TTC549 (cell line): ENCODE data around the gene ZNHIT3.
"Not testable (repeated sequence)": the region's sequence is repeated elsewhere in the genome, so short reads cannot be mapped to it uniquely, and the experiment has no call there.

Experiments
- FAIRE-seq: peaks from 2 replicates; lab custom pipeline; 2012; peaks lifted over from hg19 to GRCh38; lab: Jason Lieb, UNC

Gene ZNHIT3

GRCh38 chr17:36486204-36487194, at the start of gene ZNHIT3:
Gene ZNHIT3 (plus strand): TSS chr17:36486681. CDS start chr17:36486700, 19 bp downstream.
- no peak for FAIRE-seq

- FAIRE-seq = not testable (repeated sequence)
Observed at GRCh38 chr17:36441792-36442191, 44.7 kb upstream of the ZNHIT3 start.

GRCh38 chr17:36443777-36444176, 42.7 kb upstream of the ZNHIT3 start:
- FAIRE-seq = no peak

- not testable (repeated sequence) for FAIRE-seq
Observed at GRCh38 chr17:36449997-36450396, 36.5 kb upstream of the ZNHIT3 start.

GRCh38 chr17:36452888-36453287, 33.6 kb upstream of the ZNHIT3 start:
- FAIRE-seq = not testable (repeated sequence)

- not testable (repeated sequence) for FAIRE-seq
Observed at GRCh38 chr17:36457701-36458100, 28.8 kb upstream of the ZNHIT3 start.

- FAIRE-seq = no peak
Observed at GRCh38 chr17:36459045-36459444, 27.4 kb upstream of the ZNHIT3 start.

- FAIRE-seq = no peak
Observed at GRCh38 chr17:36459601-36460000, 26.9 kb upstream of the ZNHIT3 start.

- no peak for FAIRE-seq
Observed at GRCh38 chr17:36460265-36460937, 26.1 kb upstream of the ZNHIT3 start.

GRCh38 chr17:36461330-36462110, 25.0 kb upstream of the ZNHIT3 start:
- FAIRE-seq = no peak

- FAIRE-seq = no peak
Observed at GRCh38 chr17:36463916-36464764, 22.3 kb upstream of the ZNHIT3 start.

- FAIRE-seq = no peak
Observed at GRCh38 chr17:36464765-36465088, 21.8 kb upstream of the ZNHIT3 start.

- no peak for FAIRE-seq
Observed at GRCh38 chr17:36468903-36469635, 17.4 kb upstream of the ZNHIT3 start.

GRCh38 chr17:36469733-36470132, 16.7 kb upstream of the ZNHIT3 start:
- no peak for FAIRE-seq

GRCh38 chr17:36470499-36470898, 16.0 kb upstream of the ZNHIT3 start:
- no peak for FAIRE-seq

GRCh38 chr17:36474571-36474970, 11.9 kb upstream of the ZNHIT3 start:
- no peak for FAIRE-seq

- no peak for FAIRE-seq
Observed at GRCh38 chr17:36475346-36475970, 11.0 kb upstream of the ZNHIT3 start.

- no peak for FAIRE-seq
Observed at GRCh38 chr17:36481829-36482228, 4.7 kb upstream of the ZNHIT3 start.

GRCh38 chr17:36482611-36483504, 3.6 kb upstream of the ZNHIT3 start:
- no peak for FAIRE-seq
